Activated T-helper 2 cell treated with anti-CD3 and anti-CD28 coated beads, Interferon-gamma antibody, Interleukin-2, Interleukin-4, amounts not matched to agents 10 μg/mL and 5 μg/mL and 100 μg/mL, durations not matched to agents 14 hours and 24 hours and 36 hours (primary cell): ENCODE data around the gene SHC4. TPM values are rescaled to one million over a fixed set of nuclear protein-coding genes. Genes with fewer than 3 reads are reported as not detected.
"Not testable (repeated sequence)": the region's sequence is repeated elsewhere in the genome, so short reads cannot be mapped to it uniquely, and the experiment has no call there.

Experiments used
- DNase-seq: peaks from one replicate; pipeline ENCODE4 v3.0.0; 2021; ENCODE audit warnings: low spot score
- H3K27ac Mint-ChIP-seq: one replicate; pipeline ENCODE4 v1.8.0; 2021; ENCODE audit warnings: mixed read lengths
- H3K27me3 Mint-ChIP-seq: one replicate; pipeline ENCODE4 v1.8.0; 2021; ENCODE audit warnings: low read depth, mixed read lengths
- H3K36me3 Mint-ChIP-seq: one replicate; pipeline ENCODE4 v1.8.0; 2021; ENCODE audit warnings: low read depth, mixed read lengths
- H3K4me1 Mint-ChIP-seq: one replicate; pipeline ENCODE4 v1.8.0; 2021; ENCODE audit warnings: low read depth, mixed read lengths
- H3K4me3 Mint-ChIP-seq: one replicate; pipeline ENCODE4 v1.8.0; 2021; ENCODE audit warnings: low read depth, mild to moderate bottlenecking, moderate library complexity, mixed read lengths
- H3K9me3 Mint-ChIP-seq: one replicate; pipeline ENCODE4 v1.8.0; 2021; ENCODE audit warnings: mixed read lengths
- intact Hi-C: fragments of 100-400 bp; cut with micrococcal nuclease; formaldehyde crosslinking; loops from one replicate; pipeline ENCODE4 v1.15.1; 2023
- total RNA-seq: library from RNA; stranded (reverse); gene quantifications from 2 replicates; pipeline ENCODE4 v1.2.3, GENCODE V29; 2022

SHC4 gene
- total RNA-seq, 1 donor from 2014 or later, result 8.3 TPM

- intact Hi-C loops, H3K4me3 Mint-ChIP-seq, DNase-seq, H3K27me3 Mint-ChIP-seq, H3K27ac Mint-ChIP-seq: not testable (repeated sequence)
- Mint-ChIP-seq H3K9me3 (peaks cover 17% of the 10 kb centered on the region), H3K36me3 (peaks cover 37% of the 10 kb centered on the region), H3K4me1 (peaks cover 34% of the 10 kb centered on the region)
These were observed 53.2 kb downstream of the SHC4 start for GRCh38 chr15:48910554-48910953.

- peak overlapping the region; percentile 4 for H3K27ac Mint-ChIP-seq
- H3K27me3 Mint-ChIP-seq, intact Hi-C loops, DNase-seq, H3K4me3 Mint-ChIP-seq: not testable (repeated sequence)
- H3K36me3 Mint-ChIP-seq, result peaks cover 34% of the 10 kb centered on the region
- H3K9me3 Mint-ChIP-seq, result peaks cover 17% of the 10 kb centered on the region
- H3K4me1 Mint-ChIP-seq, result peaks cover 31% of the 10 kb centered on the region
These were observed 54.4 kb downstream of the SHC4 start for GRCh38 chr15:48909313-48909712.

GRCh38 chr15:48905847-48906246, 57.9 kb downstream of the SHC4 start:
- Mint-ChIP-seq H3K36me3 (peaks cover 17% of the 10 kb centered on the region), H3K4me1 (peaks cover 31% of the 10 kb centered on the region), H3K27me3 (no peaks in the 10 kb centered on the region), H3K9me3 (peaks cover 17% of the 10 kb centered on the region), H3K4me3 (no peak overlapping the region), H3K27ac (peak overlapping the region; percentile 58)
- no peak for DNase-seq
- intact Hi-C loops, result no loop called here

- Mint-ChIP-seq H3K4me1 (peaks cover 27% of the 10 kb centered on the region), H3K27ac (peak overlapping the region; percentile 58), H3K27me3 (no peaks in the 10 kb centered on the region)
These were observed 58.5 kb downstream of the SHC4 start for GRCh38 chr15:48905216-48905615.

GRCh38 chr15:48904758-48905157, 59.0 kb downstream of the SHC4 start:
- H3K4me1 Mint-ChIP-seq, result peaks cover 23% of the 10 kb centered on the region
- intact Hi-C loops, result no loop called here
- H3K9me3 Mint-ChIP-seq, result peaks cover 11% of the 10 kb centered on the region
- no peak overlapping the region for H3K27ac Mint-ChIP-seq
- peaks cover 10% of the 10 kb centered on the region for H3K36me3 Mint-ChIP-seq
- no peak for DNase-seq
- no peak overlapping the region for H3K4me3 Mint-ChIP-seq
- H3K27me3 Mint-ChIP-seq, result no peaks in the 10 kb centered on the region

More at GRCh38 chr15:48905216-48905615, 58.5 kb downstream of the SHC4 start:
- Mint-ChIP-seq H3K9me3 (peaks cover 13% of the 10 kb centered on the region), H3K36me3 (peaks cover 13% of the 10 kb centered on the region), H3K4me3 (no peak overlapping the region)
- intact Hi-C loops, result no loop called here
- no peak for DNase-seq

- DNase-seq, result no peak
- no peak overlapping the region for H3K27ac Mint-ChIP-seq
- peaks cover 24% of the 10 kb centered on the region for H3K4me1 Mint-ChIP-seq
- H3K27me3 Mint-ChIP-seq, result no peaks in the 10 kb centered on the region
- no peaks in the 10 kb centered on the region for H3K36me3 Mint-ChIP-seq
- H3K4me3 Mint-ChIP-seq, result no peak overlapping the region
- intact Hi-C loops, result loop anchor here (5.0 kb wide), 1 partner anchor 37 kb away; no protein-coding TSS in a partner anchor
- no peaks in the 10 kb centered on the region for H3K9me3 Mint-ChIP-seq
These were observed 63.9 kb downstream of the SHC4 start for GRCh38 chr15:48899793-48900192.

- Mint-ChIP-seq H3K27ac (peak overlapping the region; percentile 73), H3K9me3 (no peaks in the 10 kb centered on the region), H3K27me3 (no peaks in the 10 kb centered on the region), H3K4me3 (peak overlapping the region; percentile 30), H3K36me3 (no peaks in the 10 kb centered on the region), H3K4me1 (peaks cover 24% of the 10 kb centered on the region)
- no peak for DNase-seq
- intact Hi-C loops, result loop anchor here (5.0 kb wide), 1 partner anchor 36 kb away; no protein-coding TSS in a partner anchor
These were observed 65.3 kb downstream of the SHC4 start for GRCh38 chr15:48898446-48898845.

- Mint-ChIP-seq H3K4me3 (peak overlapping the region; percentile 30), H3K27me3 (no peaks in the 10 kb centered on the region), H3K27ac (peak overlapping the region; percentile 73), H3K36me3 (no peaks in the 10 kb centered on the region), H3K4me1 (peaks cover 24% of the 10 kb centered on the region), H3K9me3 (no peaks in the 10 kb centered on the region)
- no peak for DNase-seq
- intact Hi-C loops, result loop anchor here (5.0 kb wide), 1 partner anchor 36 kb away; no protein-coding TSS in a partner anchor
These were observed 65.7 kb downstream of the SHC4 start for GRCh38 chr15:48898032-48898431.

- no peaks in the 10 kb centered on the region for H3K9me3 Mint-ChIP-seq
- intact Hi-C loops, result loop anchor here (5.0 kb wide), 1 partner anchor 35 kb away; no protein-coding TSS in a partner anchor
- no peak overlapping the region for H3K4me3 Mint-ChIP-seq
- no peaks in the 10 kb centered on the region for H3K27me3 Mint-ChIP-seq
- H3K36me3 Mint-ChIP-seq, result no peaks in the 10 kb centered on the region
- DNase-seq, result no peak
- H3K27ac Mint-ChIP-seq, result peak overlapping the region; percentile 73
- peaks cover 24% of the 10 kb centered on the region for H3K4me1 Mint-ChIP-seq
These were observed 66.6 kb downstream of the SHC4 start for GRCh38 chr15:48896869-48897814.

GRCh38 chr15:48893311-48893710, 70.4 kb downstream of the SHC4 start:
- no peak for DNase-seq
- H3K9me3 Mint-ChIP-seq, result no peaks in the 10 kb centered on the region
- H3K27me3 Mint-ChIP-seq, result no peaks in the 10 kb centered on the region
- H3K36me3 Mint-ChIP-seq, result peaks cover 2% of the 10 kb centered on the region
- H3K4me1 Mint-ChIP-seq, result peaks cover 33% of the 10 kb centered on the region
- no peak overlapping the region for H3K27ac Mint-ChIP-seq
- intact Hi-C loops, result no loop called here
- no peak overlapping the region for H3K4me3 Mint-ChIP-seq

GRCh38 chr15:48891232-48891765, 72.4 kb downstream of the SHC4 start:
- Mint-ChIP-seq H3K4me3 (no peak overlapping the region), H3K27me3 (no peaks in the 10 kb centered on the region), H3K4me1 (peaks cover 30% of the 10 kb centered on the region), H3K27ac (no peak overlapping the region), H3K9me3 (no peaks in the 10 kb centered on the region), H3K36me3 (peaks cover 5% of the 10 kb centered on the region)
- intact Hi-C loops, result no loop called here
- DNase-seq, result no peak

- no peak overlapping the region for H3K27ac Mint-ChIP-seq
- intact Hi-C loops, result no loop called here
- H3K4me3 Mint-ChIP-seq, result no peak overlapping the region
- H3K36me3 Mint-ChIP-seq, result peaks cover 5% of the 10 kb centered on the region
- H3K4me1 Mint-ChIP-seq, result peaks cover 31% of the 10 kb centered on the region
- no peaks in the 10 kb centered on the region for H3K9me3 Mint-ChIP-seq
- H3K27me3 Mint-ChIP-seq, result no peaks in the 10 kb centered on the region
- no peak for DNase-seq
These were observed 73.2 kb downstream of the SHC4 start for GRCh38 chr15:48890375-48890972.
